HepG2 (cell line): ENCODE results near the gene ZBED3. TPM values are rescaled to one million over a fixed set of nuclear protein-coding genes. Genes with fewer than 3 reads are reported as not detected.

Experiments
- ATF1 ChIP-seq: IDR thresholded peaks from 2 replicates; pipeline ENCODE4 v1.6.1; 2016; ENCODE audit warnings: mild to moderate bottlenecking, control low read depth
- HDAC1 ChIP-seq: sonication (generic); formaldehyde crosslinking; IDR thresholded peaks from 2 replicates; pipeline ENCODE4 v1.5.1; 2020; ENCODE audit warnings: mild to moderate bottlenecking, missing genetic modification reagents
- KDM5A ChIP-seq: fragments of 200-600 bp; sonication (generic); IDR thresholded peaks from 2 replicates; pipeline ENCODE4 v1.7.0; 2018; ENCODE audit warnings: antibody characterized with exemption, mild to moderate bottlenecking, low read length, borderline replicate concordance
- SRSF9 ChIP-seq: fragments of 200-400 bp; formaldehyde crosslinking; IDR thresholded peaks from 2 replicates; pipeline ENCODE4 v1.6.1; 2018; ENCODE audit warnings: borderline replicate concordance, mild to moderate bottlenecking, low read depth, low read length; ENCODE audit not compliant: insufficient read depth, poor library complexity, severe bottlenecking
- SSRP1 ChIP-seq: IDR thresholded peaks from 2 replicates; pipeline ENCODE4 v1.6.1; 2016; ENCODE audit warnings: control low read depth
- TMF1 ChIP-seq: sonication (generic); formaldehyde crosslinking; IDR thresholded peaks from 2 replicates; pipeline ENCODE4 v1.8.1; 2022; ENCODE audit warnings: low read depth, missing genetic modification reagents
- ZBTB21 ChIP-seq: sonication (generic); formaldehyde crosslinking; IDR thresholded peaks from 2 replicates; pipeline ENCODE4 v1.4.0; 2020; ENCODE audit warnings: missing genetic modification reagents
- polyA plus RNA-seq, 8 experiments: library from polyadenylated mRNA; depleted of rRNA in 3 of 8; stranded (reverse) in 7 of 8; unstranded in 1 of 8; fragments of >200 nt; fragmentation: Illumina TruSeq in 4 of 8; extraction: Trizol in 4 of 8; gene quantifications; 2 replicates each; pipeline versions ENCODE4 v1.2.1 to v1.2.3, GENCODE V29; 2011 to 2016; ENCODE audit warnings: low read depth in 4 of 8, missing spikeins in 1 of 8, mixed read lengths in 1 of 8; ENCODE audit not compliant: insufficient read depth in 1 of 8
- total RNA-seq, 5 experiments: library from RNA; depleted of rRNA; stranded (reverse); fragments of >200 nt; fragmentation: Illumina TruSeq; extraction: Trizol; gene quantifications; 2 replicates each; pipeline ENCODE4 v1.2.3, GENCODE V29; 2016; ENCODE audit warnings: low read depth in 1 of 5
- TF ChIP-seq, protein P1 (sequence below): sonication (generic); formaldehyde crosslinking; IDR thresholded peaks from 2 replicates; pipeline ENCODE4 v1.5.0; 2020; ENCODE audit warnings: mild to moderate bottlenecking, missing genetic modification reagents, borderline replicate concordance
- TF ChIP-seq, protein P2 (sequence below), 2 experiments: fragments of 450-650 bp in 1 of 2; sonication (generic) in 1 of 2; formaldehyde crosslinking in 1 of 2; IDR thresholded peaks; 2 replicates each; pipeline versions ENCODE4 v1.6.1 to v1.8.0; 2016 to 2022; ENCODE audit warnings: antibody characterized with exemption in 1 of 2, mild to moderate bottlenecking in 1 of 2, missing genetic modification reagents in 1 of 2
- TF ChIP-seq, protein P3 (sequence below): sonication (generic); formaldehyde crosslinking; IDR thresholded peaks from 2 replicates; pipeline ENCODE4 v1.8.1; 2022; ENCODE audit warnings: low read depth, mild to moderate bottlenecking, missing genetic modification reagents

ZBED3 gene
- total and polyA plus RNA-seq, 2 of the 13 experiments (the other 11 are each of a cell fraction or from before 2014, with no cell fraction given), result 2.3 to 8.1 TPM

DNA sequence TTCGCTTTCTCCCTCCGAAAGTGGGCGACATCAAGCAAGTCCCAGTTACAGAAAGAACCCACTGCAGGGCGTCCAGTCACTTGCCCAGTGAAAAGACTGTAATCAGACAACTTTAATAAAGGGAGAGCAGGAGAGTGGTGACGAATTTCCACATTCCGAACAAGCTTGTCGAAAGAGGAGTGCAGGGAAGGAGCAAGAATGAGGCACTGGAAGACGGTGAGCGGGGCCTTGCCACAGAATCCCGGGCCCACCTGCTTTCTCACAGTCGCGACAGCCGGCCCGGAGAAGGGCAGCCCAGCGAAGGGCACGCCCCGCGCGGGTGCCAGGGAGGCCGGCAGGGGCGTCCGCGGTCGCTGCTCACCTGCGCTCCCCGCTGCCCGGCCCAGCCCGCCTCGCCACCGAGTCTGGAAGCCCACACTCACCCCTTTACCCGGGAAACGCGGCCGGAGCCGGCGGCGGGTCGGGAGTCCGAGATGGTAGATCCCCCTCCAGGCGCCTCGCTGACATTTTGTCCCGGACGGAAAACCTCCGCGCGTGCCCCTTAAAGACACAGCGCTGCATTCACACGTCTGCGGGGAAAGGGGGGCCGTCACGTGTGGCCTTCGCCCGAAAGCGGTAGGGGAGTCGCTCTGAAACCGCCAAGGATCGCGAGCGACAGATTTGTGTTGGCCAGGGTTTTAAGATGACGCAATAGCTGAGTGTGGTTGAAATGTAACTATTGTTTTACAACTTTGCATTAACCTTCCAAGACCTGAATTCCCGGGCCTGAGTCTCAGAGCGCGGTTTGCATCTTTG lies at the start of gene ZBED3 (continued):
- TF ChIP-seq, protein P1, sequence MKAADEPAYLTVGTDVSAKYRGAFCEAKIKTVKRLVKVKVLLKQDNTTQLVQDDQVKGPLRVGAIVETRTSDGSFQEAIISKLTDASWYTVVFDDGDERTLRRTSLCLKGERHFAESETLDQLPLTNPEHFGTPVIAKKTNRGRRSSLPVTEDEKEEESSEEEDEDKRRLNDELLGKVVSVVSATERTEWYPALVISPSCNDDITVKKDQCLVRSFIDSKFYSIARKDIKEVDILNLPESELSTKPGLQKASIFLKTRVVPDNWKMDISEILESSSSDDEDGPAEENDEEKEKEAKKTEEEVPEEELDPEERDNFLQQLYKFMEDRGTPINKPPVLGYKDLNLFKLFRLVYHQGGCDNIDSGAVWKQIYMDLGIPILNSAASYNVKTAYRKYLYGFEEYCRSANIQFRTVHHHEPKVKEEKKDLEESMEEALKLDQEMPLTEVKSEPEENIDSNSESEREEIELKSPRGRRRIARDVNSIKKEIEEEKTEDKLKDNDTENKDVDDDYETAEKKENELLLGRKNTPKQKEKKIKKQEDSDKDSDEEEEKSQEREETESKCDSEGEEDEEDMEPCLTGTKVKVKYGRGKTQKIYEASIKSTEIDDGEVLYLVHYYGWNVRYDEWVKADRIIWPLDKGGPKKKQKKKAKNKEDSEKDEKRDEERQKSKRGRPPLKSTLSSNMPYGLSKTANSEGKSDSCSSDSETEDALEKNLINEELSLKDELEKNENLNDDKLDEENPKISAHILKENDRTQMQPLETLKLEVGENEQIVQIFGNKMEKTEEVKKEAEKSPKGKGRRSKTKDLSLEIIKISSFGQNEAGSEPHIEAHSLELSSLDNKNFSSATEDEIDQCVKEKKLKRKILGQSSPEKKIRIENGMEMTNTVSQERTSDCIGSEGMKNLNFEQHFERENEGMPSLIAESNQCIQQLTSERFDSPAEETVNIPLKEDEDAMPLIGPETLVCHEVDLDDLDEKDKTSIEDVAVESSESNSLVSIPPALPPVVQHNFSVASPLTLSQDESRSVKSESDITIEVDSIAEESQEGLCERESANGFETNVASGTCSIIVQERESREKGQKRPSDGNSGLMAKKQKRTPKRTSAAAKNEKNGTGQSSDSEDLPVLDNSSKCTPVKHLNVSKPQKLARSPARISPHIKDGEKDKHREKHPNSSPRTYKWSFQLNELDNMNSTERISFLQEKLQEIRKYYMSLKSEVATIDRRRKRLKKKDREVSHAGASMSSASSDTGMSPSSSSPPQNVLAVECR, result peak; percentile 63
- TF ChIP-seq, protein P2, sequence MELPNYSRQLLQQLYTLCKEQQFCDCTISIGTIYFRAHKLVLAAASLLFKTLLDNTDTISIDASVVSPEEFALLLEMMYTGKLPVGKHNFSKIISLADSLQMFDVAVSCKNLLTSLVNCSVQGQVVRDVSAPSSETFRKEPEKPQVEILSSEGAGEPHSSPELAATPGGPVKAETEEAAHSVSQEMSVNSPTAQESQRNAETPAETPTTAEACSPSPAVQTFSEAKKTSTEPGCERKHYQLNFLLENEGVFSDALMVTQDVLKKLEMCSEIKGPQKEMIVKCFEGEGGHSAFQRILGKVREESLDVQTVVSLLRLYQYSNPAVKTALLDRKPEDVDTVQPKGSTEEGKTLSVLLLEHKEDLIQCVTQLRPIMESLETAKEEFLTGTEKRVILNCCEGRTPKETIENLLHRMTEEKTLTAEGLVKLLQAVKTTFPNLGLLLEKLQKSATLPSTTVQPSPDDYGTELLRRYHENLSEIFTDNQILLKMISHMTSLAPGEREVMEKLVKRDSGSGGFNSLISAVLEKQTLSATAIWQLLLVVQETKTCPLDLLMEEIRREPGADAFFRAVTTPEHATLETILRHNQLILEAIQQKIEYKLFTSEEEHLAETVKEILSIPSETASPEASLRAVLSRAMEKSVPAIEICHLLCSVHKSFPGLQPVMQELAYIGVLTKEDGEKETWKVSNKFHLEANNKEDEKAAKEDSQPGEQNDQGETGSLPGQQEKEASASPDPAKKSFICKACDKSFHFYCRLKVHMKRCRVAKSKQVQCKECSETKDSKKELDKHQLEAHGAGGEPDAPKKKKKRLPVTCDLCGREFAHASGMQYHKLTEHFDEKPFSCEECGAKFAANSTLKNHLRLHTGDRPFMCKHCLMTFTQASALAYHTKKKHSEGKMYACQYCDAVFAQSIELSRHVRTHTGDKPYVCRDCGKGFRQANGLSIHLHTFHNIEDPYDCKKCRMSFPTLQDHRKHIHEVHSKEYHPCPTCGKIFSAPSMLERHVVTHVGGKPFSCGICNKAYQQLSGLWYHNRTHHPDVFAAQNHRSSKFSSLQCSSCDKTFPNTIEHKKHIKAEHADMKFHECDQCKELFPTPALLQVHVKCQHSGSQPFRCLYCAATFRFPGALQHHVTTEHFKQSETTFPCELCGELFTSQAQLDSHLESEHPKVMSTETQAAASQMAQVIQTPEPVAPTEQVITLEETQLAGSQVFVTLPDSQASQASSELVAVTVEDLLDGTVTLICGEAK (IDR thresholded peaks at IDR 0.05), result no peak
- TF ChIP-seq, protein P2 (CRISPR knock-in tag; IDR thresholded peaks at IDR 0.05), result peak; percentile 50
- no peak for TF ChIP-seq ATF1 (CRISPR knock-in tag)
- peak; percentile 36 for TF ChIP-seq HDAC1 (CRISPR knock-in tag)
- TF ChIP-seq SRSF9, result no peak
- TF ChIP-seq ZBTB21 (CRISPR knock-in tag), result no peak
- TF ChIP-seq SSRP1 (CRISPR knock-in tag), result no peak
- TF ChIP-seq KDM5A, result peak; percentile 59; the same call in 1 of the 2 replicates
- TF ChIP-seq, protein P3, sequence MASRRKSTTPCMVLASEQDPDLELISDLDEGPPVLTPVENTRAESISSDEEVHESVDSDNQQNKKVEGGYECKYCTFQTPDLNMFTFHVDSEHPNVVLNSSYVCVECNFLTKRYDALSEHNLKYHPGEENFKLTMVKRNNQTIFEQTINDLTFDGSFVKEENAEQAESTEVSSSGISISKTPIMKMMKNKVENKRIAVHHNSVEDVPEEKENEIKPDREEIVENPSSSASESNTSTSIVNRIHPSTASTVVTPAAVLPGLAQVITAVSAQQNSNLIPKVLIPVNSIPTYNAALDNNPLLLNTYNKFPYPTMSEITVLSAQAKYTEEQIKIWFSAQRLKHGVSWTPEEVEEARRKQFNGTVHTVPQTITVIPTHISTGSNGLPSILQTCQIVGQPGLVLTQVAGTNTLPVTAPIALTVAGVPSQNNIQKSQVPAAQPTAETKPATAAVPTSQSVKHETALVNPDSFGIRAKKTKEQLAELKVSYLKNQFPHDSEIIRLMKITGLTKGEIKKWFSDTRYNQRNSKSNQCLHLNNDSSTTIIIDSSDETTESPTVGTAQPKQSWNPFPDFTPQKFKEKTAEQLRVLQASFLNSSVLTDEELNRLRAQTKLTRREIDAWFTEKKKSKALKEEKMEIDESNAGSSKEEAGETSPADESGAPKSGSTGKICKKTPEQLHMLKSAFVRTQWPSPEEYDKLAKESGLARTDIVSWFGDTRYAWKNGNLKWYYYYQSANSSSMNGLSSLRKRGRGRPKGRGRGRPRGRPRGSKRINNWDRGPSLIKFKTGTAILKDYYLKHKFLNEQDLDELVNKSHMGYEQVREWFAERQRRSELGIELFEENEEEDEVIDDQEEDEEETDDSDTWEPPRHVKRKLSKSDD (CRISPR knock-in tag), result peak; percentile 39; the same call in 1 of the 2 replicates
- TF ChIP-seq TMF1 (CRISPR knock-in tag), result peak; percentile 78; the same call in 1 of the 2 replicates
